OCI-LY3 (cell line): ENCODE results near the gene RANBP10.

Source experiments
- H2AFZ ChIP-seq: fragments of 200-600, 300-600 bp; shearing (Covaris generic); 2 replicates; pipeline ENCODE4 v1.6.0; 2014; ENCODE audit warnings: antibody characterized with exemption, low read depth, low read length
- H3K27ac ChIP-seq: fragments of 200-600, 300-600 bp; sonication (generic); 2 replicates; pipeline ENCODE4 v1.5.1; 2014; ENCODE audit warnings: mild to moderate bottlenecking, low read length, moderate library complexity, mixed read lengths
- H3K27me3 ChIP-seq: fragments of 200-600, 300-600 bp; sonication (generic); 2 replicates; pipeline ENCODE4 v1.6.1; 2014; ENCODE audit warnings: low read depth, low read length, mixed read lengths
- H3K36me3 ChIP-seq: fragments of 200-600, 300-600 bp; sonication (generic); replicated peaks from 2 replicates; pipeline ENCODE3; 2014; ENCODE audit warnings: low read depth, low read length, mixed read lengths
- H3K4me1 ChIP-seq: fragments of 300-600, 200-600 bp; sonication (generic); 2 replicates; pipeline ENCODE4 v1.6.1; 2014; ENCODE audit warnings: low read length, mixed read lengths
- H3K4me2 ChIP-seq: fragments of 200-600, 300-600 bp; sonication (generic); 2 replicates; pipeline ENCODE4 v1.6.1; 2014; ENCODE audit warnings: low read length, mixed read lengths
- H3K4me3 ChIP-seq: fragments of 300-600, 200-600 bp; sonication (generic); 2 replicates; pipeline ENCODE4 v1.5.1; 2014; ENCODE audit warnings: antibody characterized with exemption, mild to moderate bottlenecking, low read length, moderate library complexity
- H3K79me2 ChIP-seq: fragments of 300-600, 200-600 bp; shearing (Covaris generic); 2 replicates; pipeline ENCODE4 v1.6.1; 2014; ENCODE audit warnings: mild to moderate bottlenecking, low read length, mixed read lengths
- H3K9ac ChIP-seq: fragments of 300-600, 200-600 bp; shearing (Covaris generic); 2 replicates; pipeline ENCODE4 v1.6.0; 2014; ENCODE audit warnings: mild to moderate bottlenecking, low read length, moderate library complexity
- H3K9me3 ChIP-seq: fragments of 200-600, 300-600 bp; shearing (Covaris generic); 2 replicates; pipeline ENCODE4 v1.6.1; 2014; ENCODE audit warnings: low read length, mixed read lengths; ENCODE audit not compliant: insufficient read depth
- H4K20me1 ChIP-seq: fragments of 200-600, 300-600 bp; sonication (generic); 2 replicates; pipeline ENCODE4 v1.6.1; 2016; ENCODE audit warnings: low read length, mixed read lengths; ENCODE audit not compliant: insufficient read depth
- CTCF ChIP-seq: fragments of 200-600, 300-600 bp; sonication (generic); IDR thresholded peaks from 2 replicates; pipeline ENCODE4 v1.5.1; 2014; ENCODE audit warnings: antibody characterized with exemption, low read length, low read depth
- EZH2phosphoT487 ChIP-seq: fragments of 200-600 bp; shearing (Covaris generic); IDR thresholded peaks from 2 replicates; pipeline ENCODE4 v1.6.1; 2018; ENCODE audit warnings: antibody characterized with exemption, mixed run types, low read depth

RANBP10 gene

GRCh38 chr16:67779256-67780014 is 26.9 kb downstream of the RANBP10 start:
- H4K20me1 ChIP-seq: peaks cover 35% of the 10 kb centered on the region
- no peak overlapping the region for H3K4me3 ChIP-seq
- H3K4me2 ChIP-seq: no peak overlapping the region
- peaks cover 2% of the 10 kb centered on the region; the same call in 1 of the 2 replicates for H3K4me1 ChIP-seq
- H3K27me3 ChIP-seq: no peaks in the 10 kb centered on the region
- no peak for TF ChIP-seq CTCF
- TF ChIP-seq EZH2phosphoT487: no peak
- H3K27ac ChIP-seq: no peak overlapping the region
- H3K9me3 ChIP-seq: no peaks in the 10 kb centered on the region
- H3K9ac ChIP-seq: no peak overlapping the region
- no peak overlapping the region for H2AFZ ChIP-seq
- H3K79me2 ChIP-seq: peaks cover 16% of the 10 kb centered on the region; the same call in 1 of the 2 replicates
- peaks cover 3% of the 10 kb centered on the region for H3K36me3 ChIP-seq

DNA sequence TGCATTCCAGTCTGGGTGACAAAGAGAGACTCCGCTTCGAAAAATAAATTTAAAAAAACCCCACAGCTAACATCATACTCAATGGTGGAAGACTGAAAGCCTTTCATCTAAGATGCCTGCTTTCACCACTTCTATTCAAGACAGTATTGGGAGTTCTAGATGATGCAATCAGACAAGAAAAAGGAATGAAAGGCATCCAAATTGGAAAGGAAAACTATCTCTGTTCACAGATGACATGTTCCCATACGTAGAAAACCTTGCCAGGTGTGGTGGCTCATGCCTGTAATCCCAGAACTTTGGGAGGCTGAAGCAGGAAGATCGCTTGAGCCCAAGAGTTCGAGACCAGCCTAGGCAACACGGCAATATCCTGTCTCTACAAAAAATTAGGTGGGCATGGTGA is 31.1 kb downstream of the RANBP10 start:
- Histone ChIP-seq H2AFZ (no peak overlapping the region), H3K27me3 (no peaks in the 10 kb centered on the region), H3K27ac (no peak overlapping the region), H3K4me1 (peaks cover 2% of the 10 kb centered on the region; the same call in 1 of the 2 replicates), H3K79me2 (no peaks in the 10 kb centered on the region), H3K36me3 (peaks cover 7% of the 10 kb centered on the region), H3K4me3 (no peak overlapping the region), H3K9ac (no peak overlapping the region), H4K20me1 (peaks cover 26% of the 10 kb centered on the region), H3K4me2 (no peak overlapping the region), H3K9me3 (no peaks in the 10 kb centered on the region)
- TF ChIP-seq EZH2phosphoT487: no peak

- Histone ChIP-seq H3K79me2 (no peaks in the 10 kb centered on the region), H3K9ac (no peak overlapping the region), H4K20me1 (peaks cover 20% of the 10 kb centered on the region), H3K9me3 (no peaks in the 10 kb centered on the region), H3K27ac (no peak overlapping the region), H3K27me3 (no peaks in the 10 kb centered on the region), H3K4me3 (no peak overlapping the region), H3K4me2 (no peak overlapping the region), H3K4me1 (no peaks in the 10 kb centered on the region), H3K36me3 (peaks cover 7% of the 10 kb centered on the region), H2AFZ (no peak overlapping the region)
- TF ChIP-seq CTCF (no peak), EZH2phosphoT487 (no peak)
These were observed 31.9 kb downstream of the RANBP10 start for GRCh38 chr16:67774457-67774853.

GRCh38 chr16:67773569-67774456 is 32.5 kb downstream of the RANBP10 start:
- H3K36me3 ChIP-seq: peaks cover 7% of the 10 kb centered on the region
- no peak overlapping the region for H3K4me2 ChIP-seq
- no peak overlapping the region for H3K27ac ChIP-seq
- H3K27me3 ChIP-seq: no peaks in the 10 kb centered on the region
- H3K79me2 ChIP-seq: no peaks in the 10 kb centered on the region
- H4K20me1 ChIP-seq: peaks cover 19% of the 10 kb centered on the region
- H3K9ac ChIP-seq: no peak overlapping the region
- H3K4me1 ChIP-seq: no peaks in the 10 kb centered on the region
- no peaks in the 10 kb centered on the region for H3K9me3 ChIP-seq
- no peak overlapping the region for H3K4me3 ChIP-seq
- no peak overlapping the region for H2AFZ ChIP-seq
- TF ChIP-seq CTCF: no peak
